C4-2B (cell line): ENCODE measurements around the gene BCR.
"Not testable (repeated sequence)": the region's sequence is repeated elsewhere in the genome, so short reads cannot be mapped to it uniquely, and the experiment has no call there.

Experiments
- H3K27ac ChIP-seq: fragments of 450-650 bp; 2 replicates; pipeline ENCODE4 v1.5.1; 2017
- CTCF ChIP-seq: fragments of 450-650 bp; conservative IDR thresholded peaks from 2 replicates; pipeline ENCODE4 v1.5.1; 2017; ENCODE audit warnings: mild to moderate bottlenecking
- ZFX ChIP-seq: fragments of 450-650 bp; IDR thresholded peaks from 2 replicates; pipeline ENCODE4 v1.6.1; 2017

Gene BCR

GRCh38 chr22:23365524-23365923, 185.2 kb downstream of the BCR start:
- TF ChIP-seq ZFX (no peak), CTCF (no peak)
- H3K27ac ChIP-seq = no peak overlapping the region

GRCh38 chr22:23365961-23366360, 185.7 kb downstream of the BCR start:
- no peak for TF ChIP-seq CTCF
- TF ChIP-seq ZFX = no peak
- peak overlapping the region; percentile 34; the same call in 1 of the 2 replicates for H3K27ac ChIP-seq

- H3K27ac ChIP-seq = not testable (repeated sequence)
Measured at GRCh38 chr22:23367196-23367595, 186.9 kb downstream of the BCR start.
